Endodermal cell (in vitro differentiated cells): ENCODE measurements around the gene EPAS1. TPM values are rescaled to one million over a fixed set of nuclear protein-coding genes. Genes with fewer than 3 reads are reported as not detected.

Source experiments
- DNase-seq: peaks from one replicate; pipeline ENCODE4 v3.0.0-alpha.2; 2017
- H3K27ac ChIP-seq: 2 replicates; pipeline ENCODE4 v1.5.1; 2013; ENCODE audit warnings: mild to moderate bottlenecking, low read depth, low read length, moderate library complexity
- H3K27me3 ChIP-seq: 2 replicates; pipeline ENCODE4 v1.6.1; 2013; ENCODE audit warnings: mild to moderate bottlenecking, low read length, moderate library complexity; ENCODE audit not compliant: insufficient read depth, control insufficient read depth, poor library complexity, severe bottlenecking
- H3K36me3 ChIP-seq: 2 replicates; pipeline ENCODE4 v1.7.0; 2013; ENCODE audit warnings: mild to moderate bottlenecking, low read length, moderate library complexity; ENCODE audit not compliant: control insufficient read depth, insufficient read depth
- H3K4me1 ChIP-seq: one replicate; pipeline ENCODE4 v1.7.0; 2013; ENCODE audit warnings: low read length; ENCODE audit not compliant: control insufficient read depth, insufficient read depth
- H3K4me3 ChIP-seq: 2 replicates; pipeline ENCODE4 v1.5.1; 2013; ENCODE audit warnings: mild to moderate bottlenecking, low read length, moderate library complexity
- H3K9ac ChIP-seq: 2 replicates; pipeline ENCODE4 v1.6.1; 2013; ENCODE audit warnings: mild to moderate bottlenecking, low read length, moderate library complexity; ENCODE audit not compliant: poor library complexity, severe bottlenecking; ENCODE audit errors: extremely low read depth
- H3K9me3 ChIP-seq: 2 replicates; pipeline ENCODE4 v1.6.1; 2013; ENCODE audit warnings: mild to moderate bottlenecking, low read length, moderate library complexity; ENCODE audit not compliant: control insufficient read depth
- H3K27ac Mint-ChIP-seq: 2 replicates; pipeline ENCODE4 v1.8.0; 2020; ENCODE audit warnings: mixed read lengths
- H3K27me3 Mint-ChIP-seq: 2 replicates; pipeline ENCODE4 v1.8.0; 2021; ENCODE audit warnings: mild to moderate bottlenecking, mixed read lengths; ENCODE audit not compliant: insufficient read depth
- H3K36me3 Mint-ChIP-seq: 2 replicates; pipeline ENCODE4 v1.8.0; 2020; ENCODE audit warnings: low read depth, mixed read lengths
- H3K4me1 Mint-ChIP-seq: 2 replicates; pipeline ENCODE4 v1.8.0; 2020; ENCODE audit warnings: mixed read lengths
- H3K4me3 Mint-ChIP-seq: 2 replicates; pipeline ENCODE4 v1.8.0; 2020; ENCODE audit warnings: mild to moderate bottlenecking, moderate library complexity, mixed read lengths
- H3K9me3 Mint-ChIP-seq: 2 replicates; pipeline ENCODE4 v1.8.0; 2020; ENCODE audit warnings: mild to moderate bottlenecking, mixed read lengths
- WGBS, 2 experiments: methylation state at CpG; one replicate each; pipeline versions ENCODE4 v1.1.5 to v1.1.7; 2013; ENCODE audit warnings: missing lambda C conversion rate in 2 of 2, mixed read lengths in 1 of 2; ENCODE audit not compliant: insufficient coverage in 1 of 2, insufficient read length in 1 of 2; 5-methylcytosine and 5-hydroxymethylcytosine counted together
- total RNA-seq, 2 donors: library from RNA; stranded (reverse); fragmentation: NEBNext Ultra II Directional in 1 of 2; extraction: Animal tissue kit (Norgen Biotek cat#: 25700) in 1 of 2; gene quantifications; 2 replicates in 1 of 2; 3 replicates in 1 of 2; pipeline ENCODE4 v1.2.1, GENCODE V29; 2021
- TF ChIP-seq, protein P1 (sequence below): fragments of 200-600 bp; sonication (generic); conservative IDR thresholded peaks from 2 replicates; pipeline ENCODE4 v1.5.0; 2021; ENCODE audit warnings: antibody characterized with exemption, mild to moderate bottlenecking

The EPAS1 gene
- total RNA-seq, 2 donors from 2014 or later = 1.2 to 1.9 TPM

- Mint-ChIP-seq H3K27ac (no peak overlapping the region), H3K4me3 (no peak overlapping the region), H3K4me1 (peaks cover 19% of the 10 kb centered on the region), H3K9me3 (no peaks in the 10 kb centered on the region), H3K36me3 (no peaks in the 10 kb centered on the region), H3K27me3 (peaks cover 5% of the 10 kb centered on the region)
- Histone ChIP-seq H3K9ac (no peak overlapping the region), H3K36me3 (no peaks in the 10 kb centered on the region), H3K27me3 (no peaks in the 10 kb centered on the region), H3K4me1 (no peaks in the 10 kb centered on the region), H3K9me3 (no peaks in the 10 kb centered on the region), H3K4me3 (no peak overlapping the region), H3K27ac (no peak overlapping the region)
- 91% methylated on average over 1 of the region's 1 CpG; no CpG with 5 or more reads in 1 of the 2 experiments for WGBS, 2 experiments
- DNase-seq = no peak
- TF ChIP-seq, protein P1, sequence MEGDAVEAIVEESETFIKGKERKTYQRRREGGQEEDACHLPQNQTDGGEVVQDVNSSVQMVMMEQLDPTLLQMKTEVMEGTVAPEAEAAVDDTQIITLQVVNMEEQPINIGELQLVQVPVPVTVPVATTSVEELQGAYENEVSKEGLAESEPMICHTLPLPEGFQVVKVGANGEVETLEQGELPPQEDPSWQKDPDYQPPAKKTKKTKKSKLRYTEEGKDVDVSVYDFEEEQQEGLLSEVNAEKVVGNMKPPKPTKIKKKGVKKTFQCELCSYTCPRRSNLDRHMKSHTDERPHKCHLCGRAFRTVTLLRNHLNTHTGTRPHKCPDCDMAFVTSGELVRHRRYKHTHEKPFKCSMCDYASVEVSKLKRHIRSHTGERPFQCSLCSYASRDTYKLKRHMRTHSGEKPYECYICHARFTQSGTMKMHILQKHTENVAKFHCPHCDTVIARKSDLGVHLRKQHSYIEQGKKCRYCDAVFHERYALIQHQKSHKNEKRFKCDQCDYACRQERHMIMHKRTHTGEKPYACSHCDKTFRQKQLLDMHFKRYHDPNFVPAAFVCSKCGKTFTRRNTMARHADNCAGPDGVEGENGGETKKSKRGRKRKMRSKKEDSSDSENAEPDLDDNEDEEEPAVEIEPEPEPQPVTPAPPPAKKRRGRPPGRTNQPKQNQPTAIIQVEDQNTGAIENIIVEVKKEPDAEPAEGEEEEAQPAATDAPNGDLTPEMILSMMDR = no peak
Observed at GRCh38 chr2:46267616-46268015, 29.6 kb upstream of the EPAS1 start.

- H3K27ac Mint-ChIP-seq = no peak overlapping the region
- H3K4me3 Mint-ChIP-seq = no peak overlapping the region
- Histone ChIP-seq H3K27me3 (no peaks in the 10 kb centered on the region), H3K36me3 (no peaks in the 10 kb centered on the region), H3K27ac (no peak overlapping the region), H3K4me3 (no peak overlapping the region), H3K9me3 (no peaks in the 10 kb centered on the region), H3K9ac (no peak overlapping the region), H3K4me1 (no peaks in the 10 kb centered on the region)
- H3K36me3 Mint-ChIP-seq = no peaks in the 10 kb centered on the region
- peaks cover 19% of the 10 kb centered on the region for H3K4me1 Mint-ChIP-seq
- DNase-seq = no peak
- no peaks in the 10 kb centered on the region for H3K9me3 Mint-ChIP-seq
- H3K27me3 Mint-ChIP-seq = peaks cover 5% of the 10 kb centered on the region
- WGBS, 2 experiments = 88 to 89% methylated on average over 1 to 2 of the region's 2 CpGs
- TF ChIP-seq, protein P1 = no peak
Observed at GRCh38 chr2:46268196-46268595, 29.0 kb upstream of the EPAS1 start.

DNA sequence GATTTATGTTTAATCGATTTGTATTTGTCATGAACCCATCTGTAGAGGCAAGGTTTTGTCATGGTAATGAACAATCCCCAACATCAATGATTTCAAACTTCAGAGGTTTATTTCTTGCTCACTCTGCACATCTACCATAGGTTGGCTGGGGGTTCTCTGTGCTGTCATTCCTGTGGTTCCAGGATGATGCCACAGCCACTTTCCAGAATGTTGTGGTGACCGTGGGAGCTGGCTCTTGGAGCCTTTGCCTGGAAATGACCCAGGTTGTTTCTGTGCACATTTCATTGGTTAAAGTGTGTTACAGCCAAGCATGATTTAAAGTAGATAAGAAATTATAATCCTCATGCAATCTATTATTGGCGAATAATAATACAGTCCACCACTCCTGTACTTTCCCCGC is 28.2 kb upstream of the EPAS1 start:
- no peaks in the 10 kb centered on the region for H3K27me3 ChIP-seq
- Mint-ChIP-seq H3K9me3 (no peaks in the 10 kb centered on the region), H3K27me3 (peaks cover 5% of the 10 kb centered on the region), H3K27ac (no peak overlapping the region), H3K4me3 (no peak overlapping the region), H3K36me3 (no peaks in the 10 kb centered on the region), H3K4me1 (peaks cover 19% of the 10 kb centered on the region)
- TF ChIP-seq, protein P1 = no peak
- no peak overlapping the region for H3K9ac ChIP-seq
- no peak overlapping the region for H3K4me3 ChIP-seq
- H3K4me1 ChIP-seq = no peaks in the 10 kb centered on the region
- H3K36me3 ChIP-seq = no peaks in the 10 kb centered on the region
- H3K27ac ChIP-seq = no peak overlapping the region
- WGBS, 2 experiments = 96 to 100% methylated on average over 1 to 4 of the region's 4 CpGs
- H3K9me3 ChIP-seq = no peaks in the 10 kb centered on the region
- no peak for DNase-seq
